ENCODE measurements around the gene TREML1.

GRCh38 chr6:41197234-41197633, 43.1 kb upstream of the TREML1 start:
- no peak for TF ChIP-seq CTCF (IDR thresholded peaks at IDR 0.05)
- no peak for TF ChIP-seq POLR2AphosphoS5 (IDR thresholded peaks at IDR 0.05)
- TF ChIP-seq POLR2A (IDR thresholded peaks at IDR 0.05): no peak

Measured in upper lobe of left lung (tissue), 4 donors.